ENCODE results near the gene FAM9A. TPM values are rescaled to one million over a fixed set of nuclear protein-coding genes. Genes with fewer than 3 reads are reported as not detected.

Gene FAM9A
- total and polyA plus RNA-seq, 2 of the 4 experiments (the other 2 are of a cell fraction): not detected

- H3K14ac ChIP-seq (replicated peaks; ENCODE audit: low read depth, low read length): no peak overlapping the region
- no peak overlapping the region for H4K91ac ChIP-seq (ENCODE audit: insufficient read depth, low read depth, low read length)
- no peaks in the 10 kb centered on the region for H3K9me1 ChIP-seq (ENCODE audit: insufficient read depth, low read length)
- no peak overlapping the region for H2BK20ac ChIP-seq (ENCODE audit: low read depth, low read length)
- no peak overlapping the region for H3K4me3 ChIP-seq (ENCODE audit: insufficient read depth, low read depth, low read length)
- no peak overlapping the region for H2BK5ac ChIP-seq (ENCODE audit: low read depth, low read length, poor library complexity, severe bottlenecking)
- intact Hi-C loops (cut with micrococcal nuclease): no loop called here
- dilution Hi-C loops (cut with HindIII; ENCODE audit: low sequenced_read_pairs, unreplicated experiment): no loop called here
- no peaks in the 10 kb centered on the region for H3K4me1 ChIP-seq (ENCODE audit: control insufficient read depth, insufficient read depth, low read length)
- H3K9ac ChIP-seq (ENCODE audit: low read depth, low read length): no peak overlapping the region
- TF ChIP-seq BHLHE40 (IDR thresholded peaks at IDR 0.05; ENCODE audit: low read depth, low read length) (no peak), RFX5 (IDR thresholded peaks at IDR 0.05; ENCODE audit: low read depth, low read length) (no peak), CTCF (conservative IDR thresholded peaks at IDR 0.05; ENCODE audit: low read depth, low read length) (0 out of 2 replicates have a peak, but pooled peaks have one; percentile 14), RAD21 (IDR thresholded peaks at IDR 0.05; ENCODE audit: low read length) (0 out of 2 replicates have a peak, but pooled peaks have one; percentile 10)
- ChIA-PET POLR2A (ENCODE audit: unreplicated experiment) (interaction anchor here (0.6 kb wide), 1 partner anchor 651 kb away, joined by 4 read pairs; no protein-coding TSS in a partner anchor), CTCF (no interaction called here)
- H3K36me3 ChIP-seq (ENCODE audit: control insufficient read depth, insufficient read depth, low read length): no peaks in the 10 kb centered on the region
- H3K56ac ChIP-seq (ENCODE audit: extremely low read depth, insufficient read depth, low read length): no peak overlapping the region
- H3K4ac ChIP-seq (ENCODE audit: low read depth, low read length): no peak overlapping the region
- no peaks in the 10 kb centered on the region for H3K27me3 ChIP-seq (ENCODE audit: control insufficient read depth, insufficient read depth, low read length)
- BruUV-seq (replicated peaks): no TSS peak
- ATAC-seq (ENCODE audit: low read depth): no peak
- no peaks in the 10 kb centered on the region for H3K79me1 ChIP-seq (ENCODE audit: low read depth in 1 of 2, low read length in 2 of 2)
- H2AK5ac ChIP-seq (ENCODE audit: low read depth, low read length): no peak overlapping the region
- H3K9me3 ChIP-seq (ENCODE audit: control insufficient read depth, insufficient read depth, low read length): no peaks in the 10 kb centered on the region
- H2BK120ac ChIP-seq (ENCODE audit: low read depth, low read length): no peak overlapping the region
- peak; percentile 6 for DNase-seq
- no peak overlapping the region for H2AK9ac ChIP-seq (replicated peaks; ENCODE audit: low read depth, low read length, poor library complexity)
- no peak overlapping the region for H2AFZ ChIP-seq (replicated peaks; ENCODE audit: low read length, poor library complexity)
- H4K8ac ChIP-seq (ENCODE audit: low read depth in 2 of 2, low read length in 2 of 2): no peak overlapping the region
- H3K23ac ChIP-seq (ENCODE audit: low read depth, low read length): no peak overlapping the region
- no peak overlapping the region for H4K5ac ChIP-seq (ENCODE audit: low read depth, low read length)
- in situ Hi-C loops (cut with MboI; ENCODE audit: low sequenced_read_pairs): loop anchor here (10.0 to 25.0 kb wide), 2 partner anchors 864 to 1291 kb away; no protein-coding TSS in a partner anchor
- no peak overlapping the region for H3K4me2 ChIP-seq (ENCODE audit: low read depth, low read length)
- WGBS, 2 experiments (ENCODE audit: extremely low coverage in 2 of 2, insufficient read length in 1 of 2): 41% methylated on average over 2 of the region's 5 CpGs; no CpG with 5 or more reads in 1 of the 2 experiments
- no peaks in the 10 kb centered on the region for H4K20me1 ChIP-seq (ENCODE audit: insufficient read depth, low read length)
- no peak overlapping the region for H3K27ac ChIP-seq (ENCODE audit: insufficient read depth, low read length)
- no peak overlapping the region for H2BK15ac ChIP-seq (ENCODE audit: low read depth, low read length)
- H3K18ac ChIP-seq (ENCODE audit: low read depth, low read length): no peak overlapping the region
Measured at GRCh38 chrX:8820910-8821527, 19.8 kb upstream of the FAM9A start.
